ENCODE results near the gene MINDY2. TPM values are rescaled to one million over a fixed set of nuclear protein-coding genes. Genes with fewer than 3 reads are reported as not detected.

The MINDY2 gene
- total and polyA plus RNA-seq, 2 of the 8 experiments (the other 6 are each of a cell fraction or from before 2014, with no cell fraction given), result 3.1 to 25.7 TPM

DNA sequence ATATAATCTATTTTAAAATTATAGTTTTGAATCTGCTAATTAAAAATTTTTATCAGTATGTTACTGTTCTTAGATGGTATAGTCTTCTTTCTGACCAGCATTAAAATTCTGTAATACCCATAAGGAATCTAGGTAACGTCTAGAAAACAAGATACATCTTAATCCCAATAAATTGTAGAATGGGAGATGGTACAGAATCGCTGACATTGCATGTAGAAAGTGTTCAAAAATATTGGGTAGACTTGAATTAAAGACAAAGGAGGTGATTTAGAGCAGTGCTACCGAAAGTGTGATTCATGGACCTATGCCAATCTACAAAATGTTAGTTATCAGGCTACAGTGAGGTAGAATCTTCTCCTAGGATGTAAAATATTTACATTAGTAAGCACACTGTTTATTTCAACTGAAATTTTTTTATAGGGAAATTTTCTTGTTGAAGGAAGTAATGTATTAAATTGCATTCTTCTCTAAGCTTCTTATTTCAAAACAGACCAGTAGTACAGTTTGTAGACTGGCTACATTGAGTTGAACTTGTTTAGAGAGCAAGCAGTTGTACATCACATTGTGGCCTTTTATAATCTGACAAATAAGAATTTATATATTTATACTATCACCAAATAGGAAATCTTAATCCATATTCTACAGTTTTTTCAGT, 17.1 kb downstream of the MINDY2 start:
- no peak overlapping the region for H3K27ac ChIP-seq (ENCODE audit: low read depth, low read length)
- no peak overlapping the region for H3K18ac ChIP-seq (ENCODE audit: extremely low read depth, low read length)
- H3K56ac ChIP-seq (replicated peaks; ENCODE audit: insufficient read length, low read depth, low read length), result no peak overlapping the region
- no peaks in the 10 kb centered on the region for H3K9me3 ChIP-seq (ENCODE audit: insufficient read depth in 2 of 2, low read depth in 1 of 2, low read length in 1 of 2)
- no peaks in the 10 kb centered on the region for H3K23me2 ChIP-seq (ENCODE audit: low read depth, low read length)
- no peaks in the 10 kb centered on the region for H3K4me1 ChIP-seq (replicated peaks in 1 of 4; ENCODE audit: control insufficient read depth in 3 of 4, insufficient read depth in 4 of 4, low read length in 3 of 4)
- no peak overlapping the region for H3K4me3 ChIP-seq (ENCODE audit: extremely low read depth in 1 of 4, insufficient read depth in 2 of 4, low read depth in 3 of 4, low read length in 4 of 4)
- no peak overlapping the region for H2AK5ac ChIP-seq (ENCODE audit: low read depth, low read length)
- H3K79me2 ChIP-seq (ENCODE audit: control insufficient read depth in 1 of 2, insufficient read depth in 2 of 2, low read length in 2 of 2), result no peaks in the 10 kb centered on the region; a peak in 1 of 4 replicates
- H3K14ac ChIP-seq (ENCODE audit: insufficient read length), result no peak overlapping the region
- H3K79me1 ChIP-seq (ENCODE audit: low read depth, low read length), result no peaks in the 10 kb centered on the region
- ChIA-PET POLR2A (ENCODE audit: partially characterized antibody) (no interaction called here), CTCF (ENCODE audit: partially characterized antibody) (interaction anchor here (0.6 kb wide), 1 partner anchor 52 kb away, joined by 3 read pairs; no protein-coding TSS in a partner anchor)
- H3K4ac ChIP-seq (replicated peaks; ENCODE audit: insufficient read length, low read depth, low read length), result no peak overlapping the region
- H2BK20ac ChIP-seq (ENCODE audit: low read length), result no peak overlapping the region
- H2BK15ac ChIP-seq (ENCODE audit: low read length), result no peak overlapping the region
- H2BK120ac ChIP-seq (replicated peaks; ENCODE audit: low read depth, low read length), result no peak overlapping the region
- WGBS, 2 experiments (ENCODE audit: extremely low coverage in 1 of 2, insufficient coverage in 1 of 2, insufficient read length in 1 of 2, insufficient replicate concordance in 2 of 2, low coverage in 1 of 2, low lambda C conversion rate in 2 of 2, missing lambda C conversion rate in 1 of 2), result 90% methylated on average over 3 of the region's 3 CpGs; no CpG with 5 or more reads in 1 of the 2 experiments
- DNase-seq (ENCODE audit: low read depth in 1 of 2, low spot score in 2 of 2), result no peak
- H2AFZ ChIP-seq (ENCODE audit: low read length), result no peak overlapping the region
- no peak for FAIRE-seq
- no peak overlapping the region for H4K91ac ChIP-seq (replicated peaks; ENCODE audit: insufficient read length, low read length)
- H3K23ac ChIP-seq (ENCODE audit: insufficient read length), result no peak overlapping the region
- H3K27me3 ChIP-seq (replicated peaks in 1 of 4; ENCODE audit: control insufficient read depth in 3 of 4, extremely low read depth in 1 of 4, insufficient read depth in 3 of 4, low read length in 3 of 4), result no peaks in the 10 kb centered on the region
- no peak overlapping the region for H2BK12ac ChIP-seq (ENCODE audit: low read depth, low read length)
- no peak overlapping the region for H3K9ac ChIP-seq (replicated peaks in 1 of 4; ENCODE audit: extremely low read depth in 1 of 4, low read depth in 3 of 4, low read length in 3 of 4)
- peaks cover 0 to 2% (median 0%) of the 10 kb centered on the region in 4 experiments; a peak in 2 of 8 replicates for H3K36me3 ChIP-seq (ENCODE audit: control insufficient read depth in 2 of 4, insufficient read depth in 4 of 4, low read length in 3 of 4)
- H3K4me2 ChIP-seq (ENCODE audit: insufficient read depth in 1 of 2, low read depth in 2 of 2, low read length in 2 of 2), result no peak overlapping the region
- no peaks in the 10 kb centered on the region for H4K20me1 ChIP-seq (replicated peaks in 1 of 2; ENCODE audit: control insufficient read depth in 1 of 2, insufficient read depth in 2 of 2, low read length in 2 of 2)
- no peak overlapping the region for H4K5ac ChIP-seq (ENCODE audit: insufficient read length, low read depth, low read length)
- H4K8ac ChIP-seq (ENCODE audit: extremely low read depth, insufficient read depth, low read length), result no peak overlapping the region
- no peak overlapping the region for H2BK5ac ChIP-seq (ENCODE audit: low read depth, low read length)
- TF ChIP-seq EGR1 (IDR thresholded peaks at IDR 0.05; ENCODE audit: borderline replicate concordance, low read depth, low read length), result no peak
- TF ChIP-seq SIRT6 (IDR thresholded peaks at IDR 0.05; ENCODE audit: low read length), result no peak
- TF ChIP-seq POU5F1 (IDR thresholded peaks at IDR 0.05; ENCODE audit: low read depth, low read length), result no peak
- TF ChIP-seq RAD21 (IDR thresholded peaks at IDR 0.05 in 1 of 2, conservative IDR thresholded peaks at IDR 0.05 in 1 of 2; ENCODE audit: low read depth in 2 of 2, low read length in 2 of 2), result no peak
- TF ChIP-seq YY1 (IDR thresholded peaks at IDR 0.05; ENCODE audit: low read depth, low read length), result no peak
- TF ChIP-seq GABPA (IDR thresholded peaks at IDR 0.05; ENCODE audit: borderline replicate concordance, insufficient read depth, low read length), result no peak
- TF ChIP-seq ZNF274 (IDR thresholded peaks at IDR 0.05; ENCODE audit: borderline replicate concordance, extremely low read depth, low read length), result no peak
- TF ChIP-seq SIX5 (IDR thresholded peaks at IDR 0.05; ENCODE audit: low read depth, low read length), result no peak
- TF ChIP-seq JUN (IDR thresholded peaks at IDR 0.05; ENCODE audit: low read depth, low read length), result no peak
- no peak for TF ChIP-seq MAFK (IDR thresholded peaks at IDR 0.05; ENCODE audit: low read depth, low read length)
- no peak for TF ChIP-seq TBP (IDR thresholded peaks at IDR 0.05; ENCODE audit: low read depth, low read length)
- TF ChIP-seq ASH2L (IDR thresholded peaks at IDR 0.05; ENCODE audit: low read length), result no peak
- TF ChIP-seq GTF2F1 (IDR thresholded peaks at IDR 0.05; ENCODE audit: borderline replicate concordance, low read depth, low read length), result no peak
- TF ChIP-seq SP1 (IDR thresholded peaks at IDR 0.05; ENCODE audit: low read depth, low read length), result no peak
- TF ChIP-seq CREB1 (IDR thresholded peaks at IDR 0.05), result no peak

Data from H1 (cell line).